Measurements from ENCODE around the gene FSIP1. TPM values are rescaled to one million over a fixed set of nuclear protein-coding genes. Genes with fewer than 3 reads are reported as not detected.

The FSIP1 gene
- total RNA-seq, 2 donors from 2014 or later = 0.33 TPM; not detected in 1

DNA sequence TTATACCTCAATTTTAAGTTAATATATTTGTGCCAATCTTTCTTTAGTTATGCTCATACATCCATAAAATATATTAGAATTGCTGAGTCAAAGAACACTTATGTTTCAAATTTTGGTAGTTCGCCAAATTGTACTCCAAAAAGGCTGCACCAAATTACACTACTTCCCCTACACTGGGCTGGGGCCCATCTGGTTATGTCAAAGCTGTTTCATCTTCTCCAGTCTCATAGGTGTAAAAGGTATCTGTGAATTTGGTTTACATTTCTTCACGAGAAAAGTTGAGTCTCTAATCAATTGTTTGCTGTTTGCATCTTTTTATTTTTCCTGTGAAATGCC, 706 bp downstream of the FSIP1 start:
- peak overlapping the region in 3 of 4 donors; percentile 4 to 83 (median 62) for H3K27ac ChIP-seq
- no peaks in the 10 kb centered on the region for H3K36me3 ChIP-seq (replicated peaks in 1 of 2; ENCODE audit: insufficient read depth in 1 of 2, low read depth in 2 of 2)
- WGBS, 2 donors = 35 to 54% methylated on average over 2 of the region's 2 CpGs
- H3K27me3 ChIP-seq = no peaks in the 10 kb centered on the region
- DNase-seq (no peak), ATAC-seq (no peak)
- H3K4me3 ChIP-seq = no peak overlapping the region
- TF ChIP-seq, protein P1, sequence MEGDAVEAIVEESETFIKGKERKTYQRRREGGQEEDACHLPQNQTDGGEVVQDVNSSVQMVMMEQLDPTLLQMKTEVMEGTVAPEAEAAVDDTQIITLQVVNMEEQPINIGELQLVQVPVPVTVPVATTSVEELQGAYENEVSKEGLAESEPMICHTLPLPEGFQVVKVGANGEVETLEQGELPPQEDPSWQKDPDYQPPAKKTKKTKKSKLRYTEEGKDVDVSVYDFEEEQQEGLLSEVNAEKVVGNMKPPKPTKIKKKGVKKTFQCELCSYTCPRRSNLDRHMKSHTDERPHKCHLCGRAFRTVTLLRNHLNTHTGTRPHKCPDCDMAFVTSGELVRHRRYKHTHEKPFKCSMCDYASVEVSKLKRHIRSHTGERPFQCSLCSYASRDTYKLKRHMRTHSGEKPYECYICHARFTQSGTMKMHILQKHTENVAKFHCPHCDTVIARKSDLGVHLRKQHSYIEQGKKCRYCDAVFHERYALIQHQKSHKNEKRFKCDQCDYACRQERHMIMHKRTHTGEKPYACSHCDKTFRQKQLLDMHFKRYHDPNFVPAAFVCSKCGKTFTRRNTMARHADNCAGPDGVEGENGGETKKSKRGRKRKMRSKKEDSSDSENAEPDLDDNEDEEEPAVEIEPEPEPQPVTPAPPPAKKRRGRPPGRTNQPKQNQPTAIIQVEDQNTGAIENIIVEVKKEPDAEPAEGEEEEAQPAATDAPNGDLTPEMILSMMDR (IDR thresholded peaks at IDR 0.05) = no peak
- no peak for TF ChIP-seq POLR2A (IDR thresholded peaks at IDR 0.05)
- H3K9me3 ChIP-seq = no peaks in the 10 kb centered on the region
- peaks cover 40% of the 10 kb centered on the region for H3K4me1 ChIP-seq
- intact Hi-C loops (cut with DNase I) = no loop called here

DNA sequence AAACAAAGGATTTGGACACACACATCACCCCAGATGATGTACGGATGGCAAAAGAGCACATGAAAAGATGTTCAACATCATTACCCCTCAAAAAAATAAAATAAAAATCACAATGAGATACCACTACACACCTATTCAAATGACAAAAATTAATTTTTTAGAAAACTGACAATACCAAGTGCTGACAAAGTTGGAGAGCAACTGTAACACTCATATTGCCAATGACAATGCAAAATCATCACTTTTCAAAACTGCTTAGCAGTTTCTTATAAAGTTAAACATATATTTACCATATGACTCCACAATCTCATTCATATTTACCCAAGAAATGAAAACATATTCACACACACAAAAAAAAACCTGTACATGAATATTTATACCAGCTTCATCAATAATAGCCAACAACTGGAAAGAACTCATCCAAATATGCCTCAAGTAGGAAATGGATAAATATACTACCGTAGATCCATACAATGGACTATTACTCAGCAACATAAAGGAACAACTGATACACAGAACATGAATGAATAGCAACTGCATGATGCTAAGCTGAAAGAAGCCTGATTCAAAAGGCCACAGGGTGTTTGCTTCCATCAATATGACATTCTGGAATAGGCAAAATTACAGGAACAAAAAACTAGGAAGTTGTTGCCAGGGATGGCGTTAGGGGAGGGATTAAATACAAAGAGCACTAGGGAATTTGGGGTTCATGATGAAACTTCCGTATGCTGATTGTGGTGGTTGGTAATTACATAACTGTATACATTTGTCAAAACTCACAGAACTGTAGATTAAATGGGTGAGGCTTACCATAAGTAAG, 1.3 kb downstream of the FSIP1 start:
- H3K27me3 ChIP-seq = no peaks in the 10 kb centered on the region
- TF ChIP-seq, protein P1 (IDR thresholded peaks at IDR 0.05) = no peak
- no peak for TF ChIP-seq POLR2A (IDR thresholded peaks at IDR 0.05)
- no peak overlapping the region for H3K27ac ChIP-seq
- WGBS, 2 donors = 81 to 88% methylated on average over 4 of the region's 4 CpGs
- peaks cover 34% of the 10 kb centered on the region for H3K4me1 ChIP-seq
- no peaks in the 10 kb centered on the region for H3K36me3 ChIP-seq (replicated peaks in 1 of 2; ENCODE audit: insufficient read depth in 1 of 2, low read depth in 2 of 2)
- intact Hi-C loops (cut with DNase I) = no loop called here
- ATAC-seq (no peak), DNase-seq (no peak)
- H3K9me3 ChIP-seq = no peaks in the 10 kb centered on the region
- no peak overlapping the region for H3K4me3 ChIP-seq

DNA sequence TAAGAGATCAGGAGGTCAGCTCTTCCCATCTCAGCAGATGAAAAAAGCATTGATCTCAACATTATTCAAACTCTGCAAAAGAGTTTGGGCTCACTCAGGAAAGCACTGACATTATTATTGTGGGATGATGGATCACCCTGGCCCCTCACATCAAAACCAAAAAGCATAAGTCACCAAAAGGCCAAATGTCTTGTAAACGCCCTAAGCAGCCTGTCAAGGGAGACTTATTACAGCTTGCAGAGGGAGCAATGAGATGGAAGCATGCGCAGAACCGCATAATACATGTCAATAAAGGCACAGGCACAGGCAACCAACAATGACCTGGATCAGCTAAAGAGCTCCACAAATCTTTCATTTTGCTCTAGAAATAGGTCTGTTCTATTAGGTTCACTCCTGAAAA, 4.6 kb downstream of the FSIP1 start:
- DNase-seq = no peak
- Histone ChIP-seq H3K4me3 (no peak overlapping the region), H3K27ac (no peak overlapping the region), H3K27me3 (no peaks in the 10 kb centered on the region), H3K4me1 (peaks cover 3% of the 10 kb centered on the region), H3K9me3 (no peaks in the 10 kb centered on the region), H3K36me3 (replicated peaks in 1 of 2; ENCODE audit: insufficient read depth in 1 of 2, low read depth in 2 of 2) (no peaks in the 10 kb centered on the region)
- ATAC-seq = no peak
- TF ChIP-seq, protein P1 (IDR thresholded peaks at IDR 0.05) = no peak
- no peak for TF ChIP-seq POLR2A (IDR thresholded peaks at IDR 0.05)
- WGBS, 2 donors = 45 to 57% methylated on average over 3 of the region's 3 CpGs
- intact Hi-C loops (cut with DNase I) = no loop called here

DNA sequence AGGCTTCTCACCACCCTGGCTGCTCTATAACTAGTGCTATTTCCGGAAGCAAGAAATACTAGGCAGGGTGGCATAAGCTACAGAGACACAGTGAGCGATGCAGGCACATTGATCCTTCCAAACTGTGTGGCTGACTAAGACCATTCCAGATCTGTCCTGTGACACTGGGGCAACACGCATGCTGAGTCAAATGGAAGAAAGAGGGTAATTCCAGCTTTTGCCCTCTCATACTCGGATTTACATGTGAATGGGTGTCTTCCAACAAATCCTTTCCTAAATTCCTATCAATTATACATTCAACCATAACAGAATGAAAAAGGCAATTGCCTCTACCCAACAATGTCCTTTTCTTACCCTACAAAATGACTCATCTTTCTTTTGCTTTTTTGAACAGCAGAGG, 5.1 kb downstream of the FSIP1 start:
- no peak for DNase-seq
- TF ChIP-seq, protein P1 (IDR thresholded peaks at IDR 0.05) = no peak
- TF ChIP-seq POLR2A (IDR thresholded peaks at IDR 0.05) = no peak
- WGBS, 2 donors = 81 to 85% methylated on average over 4 of the region's 4 CpGs
- no peaks in the 10 kb centered on the region for H3K27me3 ChIP-seq
- ATAC-seq = no peak
- H3K27ac ChIP-seq = no peak overlapping the region
- intact Hi-C loops (cut with DNase I) = no loop called here
- H3K9me3 ChIP-seq = no peaks in the 10 kb centered on the region
- no peaks in the 10 kb centered on the region for H3K36me3 ChIP-seq (replicated peaks in 1 of 2; ENCODE audit: insufficient read depth in 1 of 2, low read depth in 2 of 2)
- no peak overlapping the region for H3K4me3 ChIP-seq
- peaks cover 3% of the 10 kb centered on the region for H3K4me1 ChIP-seq

- 70 to 75% methylated on average over 3 to 4 of the region's 4 CpGs for WGBS, 2 donors
- Histone ChIP-seq H3K27me3 (no peaks in the 10 kb centered on the region), H3K4me3 (no peak overlapping the region), H3K4me1 (no peaks in the 10 kb centered on the region), H3K27ac (no peak overlapping the region), H3K9me3 (no peaks in the 10 kb centered on the region), H3K36me3 (replicated peaks in 1 of 2; ENCODE audit: insufficient read depth in 1 of 2, low read depth in 2 of 2) (no peaks in the 10 kb centered on the region)
- ATAC-seq (no peak), DNase-seq (no peak)
- no peak for TF ChIP-seq POLR2A (IDR thresholded peaks at IDR 0.05)
- TF ChIP-seq, protein P1 (IDR thresholded peaks at IDR 0.05) = no peak
- intact Hi-C loops (cut with DNase I) = no loop called here
These were observed 6.6 kb downstream of the FSIP1 start for GRCh38 chr15:39776068-39776467.

Data from body of pancreas (tissue), 4 donors.